ENCODE results near the gene GLIS1. TPM values are rescaled to one million over a fixed set of nuclear protein-coding genes. Genes with fewer than 3 reads are reported as not detected.

The GLIS1 gene
- total and polyA plus RNA-seq, 2 of the 8 experiments (the other 6 are each of a cell fraction or from before 2014, with no cell fraction given), result 0.15 to 0.22 TPM

- TF ChIP-seq TEAD4 (IDR thresholded peaks at IDR 0.05; ENCODE audit: low read depth, low read length), result no peak
These were observed 194.0 kb downstream of the GLIS1 start (continued) for GRCh38 chr1:53544728-53545515.

All from H1 (cell line).